K562 (cell line): ENCODE data around the gene GSTA4. TPM values are rescaled to one million over a fixed set of nuclear protein-coding genes. Genes with fewer than 3 reads are reported as not detected.

Experiments
- ATF3 ChIP-seq, 2 experiments: fragments of 450-650 bp in 1 of 2; sonication (generic) in 1 of 2; formaldehyde crosslinking in 1 of 2; IDR thresholded peaks in 1 of 2; conservative IDR thresholded peaks in 1 of 2; 2 replicates each; pipeline versions ENCODE4 v1.6.1 to v1.8.1; 2016 to 2023; ENCODE audit warnings: mild to moderate bottlenecking in 2 of 2, moderate library complexity in 2 of 2, inconsistent platforms in 1 of 2, missing genetic modification reagents in 1 of 2
- BHLHE40 ChIP-seq: IDR thresholded peaks from 2 replicates; pipeline ENCODE4 v1.6.1; 2011; ENCODE audit warnings: low read length, improper control_type of control experiment
- BRF1 ChIP-seq: IDR thresholded peaks from 3 replicates; pipeline ENCODE4 v1.6.1; 2011; ENCODE audit warnings: borderline replicate concordance, mild to moderate bottlenecking; ENCODE audit not compliant: insufficient read length; ENCODE audit errors: extremely low read depth
- CBX3 ChIP-seq, 2 experiments: IDR thresholded peaks; 1 replicate in 1 of 2; 2 replicates in 1 of 2; pipeline ENCODE4 v1.6.1; 2012; ENCODE audit warnings: inconsistent platforms in 2 of 2, low read length in 2 of 2, borderline replicate concordance in 1 of 2, control low read depth in 1 of 2
- CSDE1 ChIP-seq, 2 experiments: fragments of 450-650 bp; IDR thresholded peaks; 2 replicates each; pipeline ENCODE4 v1.6.1; 2016; ENCODE audit warnings: mild to moderate bottlenecking in 1 of 2
- CTBP1 ChIP-seq: fragments of 450-650 bp; IDR thresholded peaks from 2 replicates; pipeline ENCODE4 v1.6.1; 2016; ENCODE audit warnings: borderline replicate concordance
- ELF4 ChIP-seq: fragments of 450-650 bp; formaldehyde crosslinking; IDR thresholded peaks from 2 replicates; pipeline ENCODE4 v1.4.0; 2022; ENCODE audit warnings: missing genetic modification characterization
- GABPA ChIP-seq: fragments of 200-800 bp; sonication (Bioruptor generic); conservative IDR thresholded peaks from 2 replicates; pipeline ENCODE4 v1.6.1; 2016; ENCODE audit warnings: low read depth, missing genetic modification characterization, missing compliant biosample characterization
- HDAC2 ChIP-seq: fragments of 450-650 bp; IDR thresholded peaks from 2 replicates; pipeline ENCODE4 v1.6.1; 2016; ENCODE audit warnings: mild to moderate bottlenecking
- JUN ChIP-seq, 2 experiments: sonication (generic) in 1 of 2; formaldehyde crosslinking in 1 of 2; IDR thresholded peaks; 2 replicates each; pipeline versions ENCODE4 v1.6.1 to v1.8.0; 2012 to 2022; ENCODE audit warnings: borderline replicate concordance in 2 of 2, mild to moderate bottlenecking in 2 of 2, improper control_type of control experiment in 1 of 2, low read depth in 1 of 2, low read length in 1 of 2, missing genetic modification reagents in 1 of 2
- KDM1A ChIP-seq, 2 experiments: fragments of 450-650 bp; IDR thresholded peaks; 2 replicates each; pipeline ENCODE4 v1.6.1; 2016; ENCODE audit warnings: mild to moderate bottlenecking in 2 of 2
- MAFF ChIP-seq: IDR thresholded peaks from 2 replicates; pipeline ENCODE4 v1.6.1; 2012; ENCODE audit warnings: low read length, improper control_type of control experiment
- MAFG ChIP-seq: fragments of 450-650 bp; conservative IDR thresholded peaks from 2 replicates; pipeline ENCODE4 v1.6.1; 2016; ENCODE audit warnings: missing genetic modification characterization, missing compliant biosample characterization
- MED1 ChIP-seq: sonication (generic); formaldehyde crosslinking; IDR thresholded peaks from 2 replicates; pipeline ENCODE4 v1.8.1; 2023; ENCODE audit warnings: missing genetic modification reagents, borderline replicate concordance
- MTA3 ChIP-seq: fragments of 450-650 bp; formaldehyde crosslinking; IDR thresholded peaks from 2 replicates; pipeline ENCODE4 v1.6.1; 2017; ENCODE audit warnings: mild to moderate bottlenecking, borderline replicate concordance
- NCOR1 ChIP-seq: fragments of 450-650 bp; IDR thresholded peaks from 2 replicates; pipeline ENCODE4 v1.6.1; 2016; ENCODE audit warnings: mild to moderate bottlenecking, moderate library complexity
- NR2C1 ChIP-seq, 2 experiments: fragments of 450-650 bp; IDR thresholded peaks; 2 replicates each; pipeline ENCODE4 v1.6.1; 2017; ENCODE audit warnings: mild to moderate bottlenecking in 2 of 2, antibody characterized with exemption in 1 of 2, inconsistent platforms in 1 of 2, missing compliant biosample characterization in 1 of 2, missing genetic modification characterization in 1 of 2
- RFX1 ChIP-seq: fragments of 450-650 bp; IDR thresholded peaks from 2 replicates; pipeline ENCODE4 v1.6.1; 2016; ENCODE audit warnings: mild to moderate bottlenecking, moderate library complexity
- SMAD1 ChIP-seq: fragments of 150-350 bp; IDR thresholded peaks from 2 replicates; pipeline ENCODE4 v1.6.1; 2014; ENCODE audit warnings: low read length, low read depth; ENCODE audit not compliant: partially characterized antibody
- SOX6 ChIP-seq: fragments of 450-650 bp; IDR thresholded peaks from 2 replicates; pipeline ENCODE4 v1.6.1; 2014; ENCODE audit warnings: mild to moderate bottlenecking
- ZBTB43 ChIP-seq: sonication (generic); formaldehyde crosslinking; IDR thresholded peaks from 2 replicates; pipeline ENCODE4 v1.8.0; 2023; ENCODE audit warnings: mild to moderate bottlenecking, missing genetic modification reagents
- ZNF12 ChIP-seq: sonication (generic); formaldehyde crosslinking; IDR thresholded peaks from 2 replicates; pipeline ENCODE4 v1.4.0; 2020; ENCODE audit warnings: mild to moderate bottlenecking, missing genetic modification reagents
- ZNF217 ChIP-seq: sonication (generic); formaldehyde crosslinking; IDR thresholded peaks from 2 replicates; pipeline ENCODE4 v1.8.0; 2022; ENCODE audit warnings: mild to moderate bottlenecking, missing genetic modification reagents
- ZNF239 ChIP-seq: fragments of 250-450 bp; sonication (Bioruptor Pico); IDR thresholded peaks from 2 replicates; pipeline ENCODE4 v1.4.0; 2020; ENCODE audit warnings: mild to moderate bottlenecking
- ZNF3 ChIP-seq: fragments of 250-450 bp; sonication (Bioruptor Pico); IDR thresholded peaks from 2 replicates; pipeline ENCODE4 v1.5.0; 2021; ENCODE audit warnings: mild to moderate bottlenecking, moderate library complexity
- ZNF316 ChIP-seq: fragments of 450-650 bp; IDR thresholded peaks from 2 replicates; pipeline ENCODE4 v1.6.1; 2016
- ZNF589 ChIP-seq: fragments of 200-800 bp; sonication (Bioruptor generic); IDR thresholded peaks from 2 replicates; pipeline ENCODE4 v1.6.1; 2016; ENCODE audit warnings: low read depth, missing genetic modification characterization, missing compliant biosample characterization
- ZNF76 ChIP-seq: fragments of 250-450 bp; sonication (Bioruptor Pico); IDR thresholded peaks from 2 replicates; pipeline ENCODE4 v1.4.0; 2020; ENCODE audit warnings: mild to moderate bottlenecking, moderate library complexity, borderline replicate concordance
- polyA plus RNA-seq, 8 experiments: library from polyadenylated mRNA; depleted of rRNA in 4 of 8; stranded (reverse) in 5 of 8; unstranded in 3 of 8; fragments of >200 nt; fragmentation: Nextera tagmentation in 2 of 8; fragmentation: Illumina TruSeq in 1 of 8; extraction: Ambion mirVana in 2 of 8; extraction: Trizol in 1 of 8; gene quantifications; 2 replicates each; pipeline versions ENCODE4 v1.2.1 to v1.2.3, GENCODE V29; 2011 to 2014; ENCODE audit warnings: inconsistent platforms in 1 of 8, missing spikeins in 1 of 8
- total RNA-seq, 7 experiments: library from RNA; depleted of rRNA in 6 of 7; stranded (reverse); fragments of >200 nt in 6 of 7; fragmentation: Illumina TruSeq in 2 of 7; extraction: Trizol in 2 of 7; gene quantifications; 2 replicates each; pipeline versions ENCODE4 v1.2.1 to v1.2.3, GENCODE V29; 2011 to 2021; ENCODE audit warnings: low replicate concordance in 1 of 7

GSTA4 gene
- total and polyA plus RNA-seq, 9 of the 15 experiments (the other 6 are each of a cell fraction or from before 2014, with no cell fraction given): 0.89 to 4.0 (median 2.0) TPM

GRCh38 chr6:52929321-52930164 is 65.5 kb downstream of the GSTA4 start (continued):
- no peak for TF ChIP-seq ZBTB43
- TF ChIP-seq ZNF589: no peak
- no peak for TF ChIP-seq CBX3 (IDR thresholded peaks at IDR 0.05; ENCODE audit: borderline replicate concordance in 1 of 2, low read length in 2 of 2)
- peak; percentile 68; the same call in 1 of the 2 replicates for TF ChIP-seq ELF4 (CRISPR knock-in tag)
- peak; percentile 86 for TF ChIP-seq BHLHE40
- TF ChIP-seq ZNF3: no peak
- TF ChIP-seq JUN (IDR thresholded peaks at IDR 0.05; ENCODE audit: borderline replicate concordance, low read depth, low read length): peak; percentile 83
- TF ChIP-seq JUN (CRISPR knock-in tag; IDR thresholded peaks at IDR 0.05; ENCODE audit: borderline replicate concordance): no peak
- peak; percentile 89 for TF ChIP-seq ZNF316
- TF ChIP-seq NR2C1 (IDR thresholded peaks at IDR 0.05): no peak
- peak; percentile 27; the same call in 1 of the 2 replicates for TF ChIP-seq NR2C1 (tag; IDR thresholded peaks at IDR 0.05)
- peak; percentile 88 for TF ChIP-seq SOX6
- no peak for TF ChIP-seq CSDE1 (IDR thresholded peaks at IDR 0.05)
- TF ChIP-seq SMAD1: no peak
- peak; percentile 88 for TF ChIP-seq ATF3 (IDR thresholded peaks at IDR 0.05)
- TF ChIP-seq ATF3 (CRISPR knock-in tag; conservative IDR thresholded peaks at IDR 0.05): no peak; the same call in 1 of the 2 replicates
- peak; percentile 55; the same call in 1 of the 2 replicates for TF ChIP-seq CTBP1
- TF ChIP-seq HDAC2: peak; percentile 24; the same call in 1 of the 2 replicates
- TF ChIP-seq ZNF239 (CRISPR knock-in tag): no peak
- no peak for TF ChIP-seq GABPA
- peak; percentile 99 for TF ChIP-seq MAFG (tag)
- peak; percentile 9 to 50; a peak in 2 of 4 replicates for TF ChIP-seq KDM1A (IDR thresholded peaks at IDR 0.05)
- 0 out of 2 replicates have a peak, but pooled peaks have one; percentile 26 for TF ChIP-seq MTA3
- TF ChIP-seq BRF1: no peak
- no peak for TF ChIP-seq MED1
- TF ChIP-seq MAFF: peak; percentile 92
- no peak for TF ChIP-seq ZNF217 (CRISPR knock-in tag)
- no peak for TF ChIP-seq ZNF76 (CRISPR knock-in tag)
- no peak for TF ChIP-seq RFX1
- TF ChIP-seq NCOR1: peak; percentile 85
- TF ChIP-seq ZNF12 (CRISPR knock-in tag): no peak
